Adipose tissue (tissue), 3 donors: Measurements from ENCODE around the gene DR1. TPM values are rescaled to one million over a fixed set of nuclear protein-coding genes. Genes with fewer than 3 reads are reported as not detected.

Experiments
- H3K27ac ChIP-seq: one replicate; pipeline ENCODE4 v1.5.1; 2013; ENCODE audit warnings: low read depth, low read length
- whole genome bisulfite sequencing, 3 donors: extraction: QIAGEN DNeasy Blood & Tissue Kit; methylation state at CpG; one replicate each; pipeline ENCODE4 v1.1.7; 2013; 5-methylcytosine and 5-hydroxymethylcytosine counted together
- polyA plus RNA-seq, 3 donors: library from polyadenylated mRNA; stranded (reverse); fragments of 200-250 nt; gene quantifications; one replicate each; pipeline ENCODE4 v1.2.3, GENCODE V29; 2013
- donor health status: healthy with polysubstance abuse.
- donor health status: Bipolar disorder and iron deficiency.
- donor health status: healthy.

The DR1 gene
- polyA plus RNA-seq: 10 to 100 TPM in 2 of 3 donors, 1 to 10 TPM in 1; 6.9 to 22.5 (median 17.1) TPM

DNA sequence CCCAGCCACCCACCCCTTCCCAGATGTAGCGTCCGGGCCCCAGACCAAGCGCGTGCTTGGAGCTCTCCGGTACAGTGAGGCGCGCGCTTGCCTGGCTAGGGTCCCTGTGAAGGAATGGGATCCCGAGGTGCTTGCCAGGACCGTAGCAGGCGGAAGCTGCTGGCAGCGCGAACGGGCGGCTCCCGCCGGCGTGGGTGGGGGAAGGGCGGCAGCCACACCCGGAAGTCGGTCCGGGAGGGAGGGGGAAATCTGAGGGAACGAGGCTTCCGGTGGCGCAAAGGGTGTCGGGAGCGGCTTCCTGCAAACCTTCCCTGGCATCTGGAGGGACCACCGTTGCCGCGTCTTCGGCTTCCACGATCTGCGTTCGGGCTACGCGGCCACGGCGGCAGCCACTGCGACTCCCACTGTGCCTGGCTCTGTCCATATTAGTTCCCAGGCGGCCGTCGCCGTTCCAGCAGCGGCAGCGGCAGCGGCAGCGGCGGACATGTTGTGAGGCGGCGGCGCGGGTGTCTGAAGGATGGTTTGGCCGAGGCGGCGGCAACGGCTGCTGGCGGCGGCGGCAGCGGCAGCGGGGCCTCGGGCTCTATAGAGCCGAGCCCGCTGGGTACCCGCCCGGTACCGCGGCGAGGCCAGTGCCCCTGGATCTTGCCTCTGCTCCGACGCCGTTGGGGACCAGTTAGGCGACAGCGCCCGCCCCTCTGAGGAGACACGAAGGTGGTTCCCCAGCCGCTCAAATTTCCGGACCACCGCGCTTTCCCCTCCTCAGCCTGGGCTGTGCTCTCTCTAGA is at the start of gene DR1:
DR1 (plus strand) TSS at position 275 of the 788 bp plus-strand sequence. CDS start 739 bp downstream, outside the sequence.
- WGBS, 3 donors: 0 to 1% (median 0%) methylated on average over 62 to 80 of the region's 80 CpGs
- H3K27ac ChIP-seq: peak within 1 kb of the TSS; percentile 58

DNA sequence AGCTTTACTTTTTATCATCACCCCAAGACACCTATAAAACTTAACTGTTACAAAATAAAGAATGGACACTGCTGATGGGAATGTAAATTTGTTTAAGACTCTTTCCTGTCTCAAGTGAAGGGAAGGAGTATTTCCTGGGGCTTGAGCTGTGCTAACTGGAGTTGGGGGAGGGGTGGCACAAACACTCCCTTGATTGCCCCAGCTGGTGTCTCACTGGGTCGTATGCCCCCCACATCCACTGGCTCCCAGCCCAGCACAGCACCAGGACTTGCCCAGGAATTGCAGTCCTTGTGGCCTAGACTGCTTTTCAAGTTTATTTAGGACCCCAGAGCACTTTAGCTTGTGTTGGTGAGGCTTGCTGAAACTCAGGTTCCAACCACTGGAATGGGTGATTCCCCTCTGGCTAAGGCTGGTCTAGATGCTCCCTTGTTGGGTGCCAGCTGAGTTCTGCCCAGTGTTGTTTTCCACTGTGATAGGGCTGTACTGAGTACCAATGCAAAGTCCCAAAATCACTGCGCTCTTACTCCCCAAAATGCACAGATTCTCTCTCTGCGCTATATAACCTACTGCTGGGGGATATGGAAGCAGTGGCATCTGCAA is 49.1 kb upstream of the DR1 start:
- WGBS, 3 donors: 81 to 84% (median 81%) methylated on average over 3 of the region's 3 CpGs
- no peak overlapping the region for H3K27ac ChIP-seq

DNA sequence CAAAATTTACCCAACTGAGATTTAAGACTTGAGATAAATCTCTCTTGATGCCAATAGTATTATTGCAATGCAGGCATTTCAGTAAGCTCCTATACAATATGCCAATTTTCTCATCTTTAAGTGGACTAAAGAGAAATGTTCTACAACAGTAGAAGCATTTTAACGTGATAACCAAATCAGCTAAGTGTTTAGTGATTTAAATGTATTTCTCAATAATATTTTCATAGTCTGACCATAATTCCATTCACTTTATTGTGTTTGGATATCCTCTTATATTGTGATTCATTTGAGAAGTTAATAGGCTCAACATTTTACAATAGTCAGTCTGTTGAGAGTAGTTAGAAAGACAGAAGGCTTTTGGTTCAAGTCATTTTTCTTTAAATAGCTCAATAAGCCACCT is 44.6 kb upstream of the DR1 start:
- WGBS, 3 donors: 84 to 88% (median 84%) methylated on average over 1 of the region's 1 CpG
- H3K27ac ChIP-seq: no peak overlapping the region

DNA sequence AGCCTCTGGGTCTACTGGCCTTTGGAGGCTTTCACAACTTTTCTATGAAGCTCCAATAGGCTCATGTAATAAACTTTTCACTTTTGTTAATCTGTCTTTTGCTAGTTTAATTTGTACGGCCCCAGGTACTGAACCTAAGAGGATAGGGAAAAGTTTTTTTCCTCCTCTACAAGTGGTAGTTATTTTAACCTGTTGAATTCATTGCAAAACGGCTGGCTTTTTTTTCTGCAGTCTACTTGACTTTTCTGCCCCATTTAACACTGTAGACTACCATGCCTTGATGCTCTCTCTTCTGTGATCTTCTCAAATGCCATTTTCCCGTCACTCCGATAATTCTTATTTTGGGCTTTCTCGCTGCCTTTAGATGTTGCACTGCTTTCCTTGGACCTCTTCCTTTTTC is 43.6 kb upstream of the DR1 start:
- no peak overlapping the region for H3K27ac ChIP-seq
- 83 to 90% (median 88%) methylated on average over 5 of the region's 5 CpGs for WGBS, 3 donors

DNA sequence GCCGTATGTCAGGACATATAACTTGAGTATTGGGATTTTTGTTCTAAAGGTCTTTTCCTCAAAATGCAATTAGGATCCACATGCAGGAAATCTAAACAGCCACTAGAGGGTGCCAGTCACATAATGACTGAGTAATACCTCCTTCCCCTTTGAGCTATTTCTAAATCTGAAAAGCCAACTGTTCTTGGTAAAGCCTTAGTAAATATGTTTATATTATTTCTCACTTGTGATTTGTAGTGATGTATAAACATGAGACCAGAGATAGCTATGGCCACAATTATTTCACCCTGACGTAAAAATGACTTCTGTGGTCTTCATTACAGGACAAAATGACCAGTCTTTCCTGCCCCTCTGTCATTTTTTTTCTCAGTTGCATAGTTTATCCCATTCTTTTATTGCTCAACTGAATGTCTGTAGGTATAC is 41.0 kb upstream of the DR1 start:
- H3K27ac ChIP-seq: no peak overlapping the region
- WGBS, 3 donors: 25 to 37% (median 33%) methylated on average over 2 of the region's 2 CpGs

DNA sequence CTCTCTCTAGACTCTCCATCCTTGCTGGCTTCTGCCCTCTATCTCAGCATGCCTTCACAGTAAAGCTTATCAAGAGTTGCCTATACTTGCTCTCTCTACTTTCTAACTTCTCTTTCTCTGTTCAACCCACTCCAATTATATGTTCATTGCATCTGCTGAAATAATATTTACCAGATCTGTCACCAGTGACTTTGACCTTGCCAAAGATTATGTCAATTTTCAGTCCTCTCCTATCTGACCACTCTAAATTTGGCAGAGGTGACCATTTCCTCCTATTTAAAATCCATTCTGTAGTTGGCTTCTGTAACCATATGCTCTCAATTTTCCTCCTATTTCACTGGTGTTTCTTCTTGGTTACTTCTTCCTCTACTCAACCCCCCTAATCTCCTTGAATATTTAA is 38.8 kb upstream of the DR1 start:
- no peak overlapping the region for H3K27ac ChIP-seq

DNA sequence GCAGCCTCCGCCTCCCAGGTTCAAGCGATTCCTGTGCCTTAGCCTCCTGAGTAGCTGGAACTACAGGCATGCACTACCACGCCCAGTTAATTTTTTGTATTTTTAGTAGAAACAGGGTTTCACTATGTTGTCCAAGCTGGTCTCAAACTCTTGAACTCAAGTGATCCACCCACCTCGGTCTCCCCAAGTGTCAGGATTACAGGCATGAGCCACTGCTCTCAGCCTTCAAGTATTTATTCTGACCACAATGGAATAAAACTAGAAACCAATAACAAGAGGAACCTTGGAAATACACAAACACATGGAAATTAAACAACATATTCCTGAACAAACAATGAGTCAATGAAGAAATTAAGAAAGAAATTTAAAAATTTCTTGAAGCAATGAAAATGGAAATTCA is 32.7 kb upstream of the DR1 start:
- 74 to 84% (median 75%) methylated on average over 4 of the region's 4 CpGs for WGBS, 3 donors
- H3K27ac ChIP-seq: no peak overlapping the region

DNA sequence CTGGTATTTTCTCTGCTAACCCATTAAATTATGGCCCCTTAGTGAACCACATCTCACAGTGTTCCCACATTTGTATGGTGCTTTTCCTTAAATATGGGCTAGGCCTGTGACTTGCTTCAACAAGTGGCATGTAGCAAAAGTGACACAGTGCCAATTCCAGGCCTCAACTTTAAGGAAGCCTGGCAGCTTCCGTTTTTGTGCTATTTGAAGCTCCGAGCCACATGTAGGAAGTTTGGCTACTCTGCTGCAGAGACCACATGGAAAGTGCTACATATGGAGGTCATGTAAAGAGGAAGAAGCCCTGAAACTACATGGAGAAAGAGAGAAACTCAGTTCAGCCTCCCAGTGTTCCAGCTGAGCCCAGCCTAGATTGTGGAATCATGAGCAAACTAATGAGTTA is 28.5 kb upstream of the DR1 start:
- WGBS, 3 donors: 38 to 56% (median 43%) methylated on average over 2 of the region's 2 CpGs

DNA sequence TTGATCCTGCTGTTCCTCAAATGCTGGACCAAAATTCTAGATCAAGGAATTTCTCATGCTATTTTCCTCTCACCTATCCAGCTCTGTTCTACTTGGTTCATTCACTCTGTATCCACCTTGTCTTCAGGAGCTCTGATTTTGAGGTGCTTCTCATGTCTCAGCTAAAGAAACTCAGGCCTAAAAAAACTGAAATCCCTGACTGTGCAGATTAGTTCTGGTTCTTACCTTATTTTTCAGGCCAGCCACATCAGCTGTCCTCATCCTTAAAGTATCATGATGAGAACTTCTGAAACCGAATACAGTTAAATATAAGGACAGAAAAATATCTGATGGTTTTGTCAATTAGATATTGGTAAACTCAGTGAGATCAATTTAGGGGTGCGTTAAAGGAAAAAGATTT is 27.8 kb upstream of the DR1 start:
- 90 to 96% (median 95%) methylated on average over 2 of the region's 2 CpGs for WGBS, 3 donors
- no peak overlapping the region for H3K27ac ChIP-seq

More for the DNA sequence above, 28.5 kb upstream of the DR1 start:
- no peak overlapping the region for H3K27ac ChIP-seq

DNA sequence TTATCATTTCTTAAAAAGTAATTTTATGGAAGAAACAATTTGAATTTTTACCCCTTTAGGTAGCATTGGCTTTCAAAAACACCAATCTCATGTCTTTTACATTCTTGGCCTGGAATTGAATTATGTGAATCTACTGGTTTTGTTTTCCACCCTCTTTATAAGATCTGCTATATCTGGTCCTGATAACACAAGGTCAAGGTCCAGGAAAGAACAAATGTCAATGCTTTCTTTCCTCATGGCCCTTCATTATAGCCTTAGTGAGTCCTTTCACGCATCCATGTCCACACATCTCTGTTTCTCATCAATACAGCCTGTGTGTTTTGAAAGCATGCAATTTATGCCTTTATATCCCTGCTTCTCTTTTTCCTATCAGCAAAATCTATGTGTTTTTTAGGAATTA is 24.0 kb upstream of the DR1 start:
- WGBS, 3 donors: 97 to 100% (median 97%) methylated on average over 1 of the region's 1 CpG
- no peak overlapping the region for H3K27ac ChIP-seq

DNA sequence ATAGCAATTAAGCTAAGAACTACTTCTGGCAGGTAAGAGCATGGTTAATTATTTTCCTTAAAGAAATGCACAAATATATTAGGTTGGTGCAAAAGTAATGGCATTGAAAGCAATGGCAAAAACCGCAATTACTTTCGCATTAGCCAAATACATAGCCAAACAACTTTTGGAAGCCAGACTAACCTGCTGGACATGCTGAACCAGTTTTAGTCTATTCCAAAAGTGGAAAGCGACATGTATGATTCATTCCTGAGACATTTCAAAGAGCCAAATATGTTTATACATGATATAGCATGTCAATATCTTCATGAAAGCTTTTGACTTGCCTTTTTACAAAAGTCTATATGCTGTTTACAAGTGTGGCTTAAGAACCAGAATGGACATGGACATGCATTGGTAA is 23.4 kb upstream of the DR1 start:
- no peak overlapping the region for H3K27ac ChIP-seq
- WGBS, 3 donors: 61 to 98% (median 91%) methylated on average over 3 of the region's 3 CpGs

DNA sequence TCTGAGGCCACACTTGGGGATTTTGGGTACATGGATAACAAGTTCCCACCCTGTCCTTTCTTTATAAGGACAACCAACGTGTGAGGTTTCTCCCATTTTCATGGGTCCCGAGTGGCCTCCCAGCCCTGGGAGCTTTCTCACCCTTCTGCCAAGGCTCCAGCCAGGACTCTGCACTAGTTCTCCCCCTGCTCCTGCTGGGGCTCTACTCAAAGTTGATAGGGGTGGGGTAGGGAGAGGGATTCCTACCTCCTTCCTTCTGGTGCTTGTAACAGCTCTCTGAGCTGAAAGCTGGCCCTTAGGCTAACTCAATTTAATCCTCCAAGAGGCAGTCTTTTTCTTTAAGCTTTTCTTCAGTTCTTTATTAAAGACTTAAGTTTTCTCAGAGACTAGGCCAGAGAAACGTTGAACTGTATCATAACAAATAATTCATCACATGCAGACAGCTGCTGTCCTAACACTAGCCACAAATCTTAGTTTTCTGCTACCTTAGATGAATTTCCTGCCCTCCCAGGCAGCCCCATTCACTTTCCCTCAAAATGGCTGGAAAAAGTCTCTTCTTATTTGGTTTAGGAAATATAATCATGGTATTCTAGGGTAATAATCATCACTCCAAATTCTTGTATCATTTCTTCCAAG is 22.4 kb upstream of the DR1 start:
- H3K27ac ChIP-seq: no peak overlapping the region
- WGBS, 3 donors: 68 to 72% (median 71%) methylated on average over 3 of the region's 3 CpGs

DNA sequence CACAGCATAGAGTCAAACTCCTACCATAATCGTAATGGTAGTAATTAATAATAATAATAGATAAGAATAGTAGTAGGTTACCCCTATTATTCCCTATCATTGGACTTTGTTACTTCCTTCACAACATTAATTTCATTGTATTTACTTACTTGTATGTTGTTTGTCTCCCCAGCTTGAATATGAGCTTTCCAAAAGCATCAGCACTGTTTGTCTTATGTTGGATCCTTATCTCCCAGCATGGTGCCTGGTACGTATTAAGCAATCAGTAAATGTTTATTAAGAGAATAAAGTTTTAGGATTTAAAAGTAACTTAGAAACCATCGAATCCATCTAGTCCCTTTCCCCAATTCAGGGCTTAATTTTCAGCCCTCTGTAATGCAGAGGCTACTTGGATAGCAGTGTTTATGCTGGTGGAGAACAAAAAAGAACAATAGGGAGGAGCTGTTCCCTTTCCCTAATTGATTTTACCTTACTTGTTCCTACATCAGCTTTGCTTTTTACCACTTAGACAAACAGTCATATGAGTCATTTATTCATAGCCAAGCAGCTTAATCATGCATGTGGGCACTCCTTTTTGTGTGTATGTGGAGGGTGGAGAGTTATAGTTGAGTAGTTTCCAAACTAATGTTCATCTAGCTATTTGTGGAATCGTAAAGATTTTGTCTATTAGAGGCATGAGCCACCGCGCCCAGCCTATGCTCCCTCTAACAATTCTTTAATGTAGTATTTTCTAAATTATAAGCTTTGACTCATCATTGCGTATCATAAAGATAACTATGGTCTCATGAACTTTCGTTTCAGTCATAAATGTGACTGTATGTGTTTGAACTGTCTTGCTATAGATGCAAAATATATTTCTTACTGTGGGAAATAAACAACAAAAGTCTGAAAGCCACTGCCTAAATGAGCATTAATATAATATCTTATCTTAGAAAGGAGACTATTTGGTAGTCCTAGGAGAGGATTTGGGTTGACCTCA is 20.9 kb upstream of the DR1 start:
- no peak overlapping the region for H3K27ac ChIP-seq
- 76 to 83% (median 82%) methylated on average over 8 of the region's 8 CpGs for WGBS, 3 donors

DNA sequence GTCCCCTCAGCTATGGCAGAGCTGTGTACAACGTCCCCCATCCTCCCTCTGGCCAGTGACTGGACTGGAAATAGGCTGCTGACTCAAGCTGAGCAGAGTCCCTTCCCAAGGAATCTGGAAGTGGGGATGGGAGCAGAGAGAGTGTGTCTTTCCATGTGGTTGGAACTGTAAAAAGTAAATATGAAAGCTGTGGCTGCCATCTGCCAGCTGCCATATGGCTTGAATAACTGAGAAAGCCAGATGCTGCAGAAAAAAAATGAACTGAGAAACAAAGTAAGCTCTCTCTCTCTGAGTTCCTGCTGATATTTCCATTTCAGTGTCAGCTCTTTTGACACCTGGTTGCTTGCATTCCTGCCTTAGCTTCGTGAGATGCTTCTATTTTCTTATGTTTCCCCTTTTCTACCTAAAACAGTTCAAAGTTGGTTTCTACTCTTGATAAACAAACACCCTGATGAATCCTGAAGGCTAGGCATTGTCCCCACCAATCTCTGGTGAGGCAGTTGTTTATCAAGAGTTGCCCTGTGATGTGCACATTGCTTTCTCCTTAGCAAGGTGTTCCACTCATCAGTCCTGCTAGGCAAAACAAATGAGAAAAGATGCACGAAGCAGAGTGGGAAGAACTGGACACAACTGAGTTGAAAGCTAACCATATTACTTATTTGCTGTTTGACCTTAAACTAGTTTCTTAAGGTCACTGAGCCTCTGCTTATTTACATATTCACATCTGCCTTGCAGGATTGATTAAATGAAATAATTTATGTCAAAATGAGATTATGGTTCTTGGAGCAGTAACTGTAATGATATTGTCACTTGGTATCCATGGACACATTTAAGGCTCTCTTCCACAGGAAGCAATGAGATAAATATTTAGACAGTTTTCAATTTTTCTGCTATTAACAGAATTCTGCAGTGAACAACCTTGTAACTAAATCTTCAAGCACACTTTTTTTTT is 16.6 kb upstream of the DR1 start:
- 62 to 70% (median 63%) methylated on average over 3 of the region's 3 CpGs for WGBS, 3 donors
- H3K27ac ChIP-seq: no peak overlapping the region

DNA sequence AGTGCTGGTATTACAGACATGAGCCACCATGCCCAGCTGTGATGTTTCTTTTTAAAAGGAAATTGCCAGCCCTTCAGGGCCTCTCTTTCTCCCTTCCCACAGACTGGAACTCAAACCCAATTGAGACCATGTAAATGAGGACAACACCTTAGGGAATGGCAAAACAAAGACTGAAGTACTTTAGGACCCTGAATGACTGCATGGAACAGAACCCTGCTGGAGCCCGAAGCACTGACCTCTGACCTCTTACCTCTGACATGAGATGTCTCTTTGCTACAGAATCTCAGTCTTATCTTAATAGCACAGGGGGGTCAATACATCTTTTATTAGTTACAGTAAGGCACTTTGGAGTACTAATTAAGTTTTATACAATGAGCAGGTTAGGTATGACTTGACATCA is 15.5 kb upstream of the DR1 start:
- no peak overlapping the region for H3K27ac ChIP-seq
- WGBS, 3 donors: 70 to 91% (median 77%) methylated on average over 1 of the region's 1 CpG

DNA sequence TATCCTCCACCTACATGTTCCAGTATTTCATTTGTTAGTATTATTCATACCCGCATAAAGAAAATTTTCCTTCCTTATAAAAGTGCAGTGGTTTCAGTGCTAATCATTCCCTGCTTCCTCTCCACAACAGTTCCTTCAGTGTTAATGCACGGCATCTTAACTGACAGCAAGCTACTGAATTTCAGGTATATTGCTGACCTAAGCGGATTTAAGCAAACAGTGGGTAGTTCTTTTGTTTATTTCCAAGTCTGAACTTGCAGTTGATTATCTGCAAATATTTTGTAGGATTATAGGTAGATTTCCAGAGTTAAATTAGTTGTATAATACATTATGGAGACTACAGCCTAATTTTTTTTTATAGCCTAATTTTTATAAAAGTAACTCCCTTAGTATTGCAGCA is 15.1 kb upstream of the DR1 start:
- 67 to 86% (median 82%) methylated on average over 3 of the region's 3 CpGs for WGBS, 3 donors

DNA sequence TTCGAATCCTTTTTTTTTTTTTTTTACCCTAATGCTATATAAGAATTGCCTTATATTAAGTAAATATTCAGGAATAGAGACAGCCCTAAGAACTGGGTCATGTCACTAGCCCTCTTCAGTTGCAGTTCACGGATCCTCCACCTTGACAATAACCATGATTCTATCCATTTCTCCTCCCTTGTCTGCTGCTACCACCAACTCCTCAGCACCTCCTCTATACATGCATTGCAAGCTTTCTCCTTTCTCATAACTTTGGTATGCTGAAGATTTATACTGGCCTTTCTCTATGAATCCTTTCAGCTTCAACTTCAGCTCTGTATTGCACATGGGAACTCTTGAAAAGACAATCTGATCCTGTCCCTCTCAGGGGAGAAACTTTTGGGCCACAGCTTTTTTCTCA is 14.3 kb upstream of the DR1 start:
- H3K27ac ChIP-seq: no peak overlapping the region
- WGBS, 3 donors: 82 to 94% (median 89%) methylated on average over 2 of the region's 2 CpGs

More for the DNA sequence above, 15.1 kb upstream of the DR1 start:
- no peak overlapping the region for H3K27ac ChIP-seq
